NCI-H1417 treated with DMSO at 0.1 percent for 48 hours (cell line): ENCODE results near the gene XCL1.
"Not testable (repeated sequence)": the region's sequence is repeated elsewhere in the genome, so short reads cannot be mapped to it uniquely, and the experiment has no call there.

Experiments
- DNase-seq: peaks from one replicate; lab custom pipeline; 2025; lab: John Stamatoyannopoulos, UW

XCL1 gene

DNA sequence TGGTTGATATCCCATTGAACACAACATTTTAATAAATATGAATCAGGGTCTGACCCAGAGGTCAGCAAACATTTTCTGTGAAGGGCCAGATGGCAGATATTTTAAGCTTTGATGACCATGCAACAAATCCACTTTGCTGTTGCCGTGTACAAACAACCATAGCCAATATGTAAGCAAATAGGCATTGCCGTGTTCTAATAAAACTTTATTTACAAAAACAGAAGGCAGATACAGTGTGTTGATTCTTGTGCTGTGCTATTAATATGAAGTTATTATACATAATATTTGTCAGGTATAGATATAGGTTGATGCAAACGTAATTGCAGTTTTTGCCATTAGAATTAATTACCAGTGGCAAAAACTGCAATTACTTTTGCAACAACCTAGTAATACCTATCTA, 8.8 kb upstream of the XCL1 start:
- DNase-seq, result no peak

DNA sequence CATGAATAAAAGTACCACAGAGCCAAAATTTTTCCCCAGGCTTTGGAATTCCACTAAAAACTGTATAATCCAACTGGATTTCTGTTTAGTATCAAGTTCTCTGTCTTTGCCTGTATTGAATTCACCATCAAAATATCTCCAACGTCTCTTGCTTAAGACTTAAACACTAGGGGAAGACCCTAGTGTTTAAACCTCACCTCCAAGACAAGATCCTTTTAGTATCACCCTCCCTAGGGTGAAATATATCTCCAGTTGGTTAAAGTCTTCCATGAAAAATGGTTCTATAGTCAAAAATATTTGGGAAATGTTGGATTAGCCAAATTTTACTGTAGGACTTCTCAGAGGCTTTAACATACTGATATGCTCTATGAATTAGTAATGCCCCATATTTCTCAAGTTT, 8.1 kb upstream of the XCL1 start:
- DNase-seq, result no peak

DNA sequence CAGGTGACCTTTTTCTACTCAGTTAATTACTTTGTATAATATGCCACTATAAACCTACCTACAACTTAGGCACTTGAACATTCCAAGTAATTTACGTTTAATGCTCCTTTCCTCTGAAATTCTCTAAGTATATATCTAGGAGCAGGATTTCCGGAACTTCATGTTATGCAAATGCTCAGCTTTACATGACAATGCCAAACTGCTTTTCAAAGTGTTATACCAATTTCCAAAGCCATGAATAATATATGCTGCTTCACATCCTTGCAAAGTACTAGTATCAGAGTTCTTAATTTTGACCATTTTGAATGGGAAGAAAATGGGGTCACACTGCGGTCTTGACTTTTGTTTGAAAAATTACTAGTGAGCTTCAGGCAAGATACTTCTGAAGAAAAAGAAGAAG, 5.8 kb upstream of the XCL1 start:
- DNase-seq, result no peak

DNA sequence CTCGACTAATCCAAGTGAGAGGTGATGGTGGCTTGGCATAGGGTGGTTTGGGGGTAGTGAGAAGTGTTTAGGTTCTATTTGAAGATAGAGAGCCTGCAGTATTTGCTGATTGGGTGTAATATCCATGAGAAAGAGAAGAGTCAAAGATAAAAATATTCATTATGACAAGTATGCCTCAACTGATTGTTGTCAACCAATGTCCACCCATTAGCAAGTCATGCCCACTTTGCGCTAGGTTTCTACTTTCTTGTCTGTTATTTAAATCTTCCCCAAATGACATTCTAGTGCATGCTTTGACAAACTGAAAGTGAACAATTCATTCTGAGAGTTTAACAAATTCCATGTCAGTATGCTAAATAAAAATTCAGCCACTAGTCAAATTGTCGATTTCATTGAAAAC, 3.8 kb upstream of the XCL1 start:
- no peak for DNase-seq

DNA sequence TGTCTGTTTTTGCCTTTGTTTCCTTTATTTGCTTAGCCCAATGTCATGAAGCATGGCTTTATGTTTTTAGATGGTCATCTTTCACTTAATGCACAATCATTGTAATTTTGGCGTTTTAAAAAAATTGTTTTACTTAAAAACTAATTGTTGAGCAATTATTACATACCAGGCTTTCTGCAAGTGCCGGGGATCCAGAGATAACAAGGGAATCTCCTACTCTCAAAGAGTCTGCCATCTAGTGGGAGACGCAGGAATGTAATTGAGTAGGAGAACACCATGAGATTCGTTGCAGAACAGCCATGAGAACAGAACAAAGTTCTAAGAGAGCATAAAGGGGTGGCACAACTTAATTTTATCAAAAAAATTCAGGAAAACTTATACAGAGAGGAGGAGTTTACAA, 2.2 kb upstream of the XCL1 start:
- not testable (repeated sequence) for DNase-seq

DNA sequence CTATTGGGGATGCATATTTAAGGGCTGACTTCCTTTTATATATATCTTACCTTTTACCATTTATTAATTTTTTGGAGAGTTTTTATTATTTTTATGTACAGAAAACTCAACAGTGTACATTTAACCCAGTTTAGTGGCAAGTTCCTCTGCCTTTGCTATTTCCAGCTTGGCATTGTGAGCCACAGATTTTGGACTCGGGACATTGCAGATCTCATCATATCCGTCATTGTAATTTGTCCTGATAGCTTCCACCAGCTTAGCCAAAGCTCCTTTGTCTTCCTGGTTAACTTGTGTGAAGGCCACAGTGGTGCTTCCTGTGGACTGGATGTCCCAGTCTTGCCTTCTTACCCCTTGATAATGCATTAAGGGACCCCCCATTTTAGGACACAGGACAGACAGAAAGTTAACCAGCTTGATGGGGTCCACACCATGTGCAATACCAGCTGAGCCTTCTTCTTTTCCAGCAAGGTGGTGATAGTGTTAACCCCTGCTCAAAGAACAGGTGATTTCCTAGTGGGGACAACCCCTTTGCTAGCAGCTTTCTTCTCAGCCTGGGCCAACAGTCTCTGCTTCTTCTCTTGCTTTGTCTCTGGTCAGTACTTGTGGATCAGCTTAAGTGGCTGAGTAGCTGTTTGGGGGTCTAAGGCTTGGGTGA, 2.3 kb downstream of the XCL1 start:
- not testable (repeated sequence) for DNase-seq

DNA sequence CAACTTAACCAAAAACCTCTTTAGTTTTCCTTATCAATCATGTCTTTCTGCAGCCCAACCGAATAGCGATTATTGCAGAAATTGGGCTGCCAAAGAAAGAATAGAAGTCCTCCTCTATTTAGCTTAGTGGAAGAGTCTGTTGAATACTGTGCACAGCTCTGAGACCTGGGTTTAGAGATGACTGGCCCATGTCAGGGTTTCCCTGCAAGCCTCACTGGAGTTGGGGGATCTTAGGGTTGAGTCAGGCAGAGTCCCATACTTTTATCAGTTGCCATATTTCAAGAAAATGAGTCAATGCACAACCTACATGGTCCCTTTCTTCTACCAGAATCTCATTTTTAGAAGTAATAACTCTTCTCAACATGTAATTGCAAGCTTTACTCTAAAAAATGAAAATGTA, 3.9 kb downstream of the XCL1 start:
- DNase-seq, result not testable (repeated sequence)

DNA sequence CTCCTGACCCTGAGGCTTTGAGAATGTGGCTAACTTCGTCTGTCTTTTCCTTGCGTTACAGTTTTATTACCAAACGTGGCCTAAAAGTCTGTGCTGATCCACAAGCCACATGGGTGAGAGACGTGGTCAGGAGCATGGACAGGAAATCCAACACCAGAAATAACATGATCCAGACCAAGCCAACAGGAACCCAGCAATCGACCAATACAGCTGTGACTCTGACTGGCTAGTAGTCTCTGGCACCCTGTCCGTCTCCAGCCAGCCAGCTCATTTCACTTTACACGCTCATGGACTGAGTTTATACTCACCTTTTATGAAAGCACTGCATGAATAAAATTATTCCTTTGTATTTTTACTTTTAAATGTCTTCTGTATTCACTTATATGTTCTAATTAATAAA, 4.6 kb downstream of the XCL1 start:
- DNase-seq, result not testable (repeated sequence)

DNA sequence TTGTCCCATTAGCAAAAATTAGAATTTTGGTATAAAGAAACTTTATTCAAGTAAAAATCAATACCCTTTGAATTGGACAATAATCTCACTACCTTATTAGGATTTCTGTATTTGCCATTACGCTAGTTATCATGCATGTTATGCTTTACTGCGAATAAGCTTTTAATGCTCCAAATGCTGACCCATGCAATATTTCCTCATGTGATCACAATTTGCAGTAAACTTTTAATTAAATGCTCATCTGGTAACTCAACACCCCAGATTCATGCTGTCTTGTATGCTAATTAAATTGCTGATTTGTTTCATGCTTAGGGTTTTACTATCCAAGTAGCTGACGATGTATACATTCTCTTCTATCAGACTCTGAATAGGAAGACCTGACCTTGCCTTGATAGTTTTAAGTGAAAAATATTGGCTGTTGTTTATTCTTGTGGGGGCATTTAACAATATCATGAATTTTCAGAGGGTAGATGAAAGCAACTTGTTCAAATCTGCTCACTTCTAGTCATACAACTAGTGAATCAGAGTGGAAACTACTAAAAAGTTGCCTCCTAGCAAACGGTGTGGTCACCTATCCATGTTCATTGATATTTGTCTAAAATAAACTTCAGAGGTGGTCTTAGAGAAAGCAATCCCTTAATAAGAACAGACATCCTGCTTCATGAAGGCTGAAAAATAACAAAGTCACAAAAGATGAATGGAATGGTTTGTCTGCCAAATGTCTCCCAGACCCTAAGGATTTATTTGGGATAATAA, 5.6 kb downstream of the XCL1 start:
- DNase-seq, result no peak

DNA sequence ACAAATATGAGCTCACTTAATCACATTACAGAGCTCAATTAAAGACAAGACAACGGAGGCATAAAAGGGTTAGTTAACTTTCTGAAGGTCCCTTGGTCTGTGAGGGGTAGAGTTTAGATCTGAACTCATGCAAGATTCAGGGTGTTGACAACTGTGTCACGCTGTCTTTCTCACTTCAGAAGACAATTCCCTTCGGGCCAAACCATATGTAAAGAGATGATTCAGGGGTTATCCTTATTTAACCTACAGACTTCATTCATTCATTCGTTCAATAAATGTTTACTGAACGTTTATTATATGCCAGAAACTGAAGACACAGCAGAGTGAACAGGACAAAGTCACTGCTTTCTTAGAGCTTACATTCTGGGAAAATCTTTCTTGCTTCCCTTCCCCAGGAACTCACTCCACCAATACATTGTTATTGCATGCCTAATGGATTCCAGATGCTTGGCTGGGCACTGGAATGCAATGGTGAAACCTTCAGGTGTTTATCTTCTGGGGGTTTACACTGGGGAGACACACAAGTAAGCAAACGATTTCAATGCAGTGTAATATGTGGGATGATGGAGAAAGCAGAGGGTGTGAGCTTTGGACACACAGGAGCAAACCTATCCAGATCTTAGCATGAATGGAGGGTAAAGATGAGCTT, 6.4 kb downstream of the XCL1 start:
- no peak for DNase-seq

DNA sequence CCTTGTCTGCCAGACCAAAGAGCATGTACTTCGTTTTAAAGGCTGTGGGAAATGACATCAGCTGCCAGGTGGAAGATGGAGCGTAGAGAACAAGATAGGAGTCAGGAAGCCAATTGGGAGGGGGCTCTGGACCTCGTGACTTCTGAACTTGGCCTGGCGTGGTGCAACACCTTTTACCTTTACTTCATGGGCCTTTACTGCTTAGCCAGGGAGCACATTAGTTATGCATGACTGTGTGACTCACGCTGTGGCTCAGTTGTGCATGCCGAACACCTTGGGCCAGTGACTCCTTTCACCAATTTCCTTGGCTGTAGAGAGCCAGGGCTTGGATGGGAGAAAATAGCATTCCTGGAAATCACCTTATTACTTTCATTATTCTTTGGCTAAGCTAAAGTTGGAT, 7.2 kb downstream of the XCL1 start:
- no peak for DNase-seq

DNA sequence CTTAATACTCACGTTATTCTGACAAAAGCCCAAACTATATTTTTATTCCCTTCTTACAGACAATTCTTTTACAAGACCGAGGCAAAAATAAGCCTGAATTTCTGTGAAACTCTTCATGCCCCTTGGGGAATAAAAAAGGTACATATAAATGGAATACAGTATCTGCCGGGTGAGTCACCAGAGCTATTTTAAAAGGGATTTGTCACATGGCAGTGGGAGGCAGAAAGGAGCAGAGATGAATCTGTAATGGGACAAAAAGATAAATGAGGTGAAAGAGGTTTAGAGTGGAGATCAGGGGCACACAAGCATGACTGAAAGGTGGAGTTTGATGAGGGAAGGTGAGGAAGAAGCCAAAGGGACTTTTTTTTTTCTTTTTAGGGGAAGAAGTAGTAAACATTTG, 8.8 kb downstream of the XCL1 start:
- DNase-seq, result no peak

DNA sequence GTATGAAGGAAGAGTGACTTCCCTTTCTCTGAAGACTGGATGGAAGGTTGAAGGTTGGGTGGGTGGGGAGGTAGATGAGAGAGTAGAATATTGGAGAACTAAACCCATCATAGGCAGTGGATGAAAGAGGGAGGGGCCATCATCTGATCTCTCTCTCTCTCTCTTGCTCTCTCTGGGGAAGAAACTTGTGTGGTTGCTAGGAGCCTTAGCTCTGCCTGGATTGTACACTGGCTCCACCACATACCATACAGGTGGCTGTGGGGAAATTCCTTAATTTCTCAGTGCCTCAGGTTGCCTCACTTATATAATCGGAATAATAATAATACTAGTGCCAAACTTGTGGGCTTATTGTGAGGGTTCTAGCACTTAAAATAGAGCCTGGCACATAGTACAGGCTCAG, 9.5 kb downstream of the XCL1 start:
- DNase-seq, result no peak

DNA sequence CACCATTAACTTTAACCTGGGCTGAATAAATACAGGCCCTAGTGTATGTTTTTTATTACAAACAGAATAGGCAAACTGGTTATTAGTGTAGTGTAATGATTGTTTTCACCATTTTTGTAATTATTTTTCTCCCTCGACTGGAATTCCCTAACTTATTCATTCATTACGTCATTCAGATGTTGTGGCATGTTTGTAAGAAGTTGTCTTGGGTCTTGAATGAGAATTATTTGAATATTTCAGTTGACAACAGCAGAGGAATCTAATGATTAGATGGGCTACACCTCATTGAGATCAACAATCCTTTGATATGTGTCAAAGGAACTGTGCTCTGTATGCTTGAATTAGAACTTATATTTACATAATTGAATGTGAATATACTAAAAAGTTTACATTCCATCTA, 12.8 kb downstream of the XCL1 start:
- no peak for DNase-seq

DNA sequence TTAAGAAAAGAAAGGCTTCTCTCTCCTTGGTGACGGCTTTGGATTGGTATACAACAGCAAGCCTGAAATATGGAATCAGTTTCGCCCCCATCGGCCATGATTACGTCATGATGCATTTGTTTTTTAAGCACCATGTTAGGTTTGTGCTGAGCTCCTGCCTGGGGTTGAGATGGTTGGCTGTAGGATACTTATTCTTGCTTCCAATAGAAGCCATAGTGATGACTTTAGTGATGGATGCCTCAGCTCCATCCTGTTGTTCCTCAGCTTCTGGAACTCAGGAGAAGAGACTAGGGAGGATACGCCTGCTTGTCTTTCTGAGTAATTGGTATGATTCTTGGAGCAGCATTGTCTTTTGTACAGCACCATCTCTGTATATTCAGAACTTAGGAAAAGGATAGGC, 14.7 kb downstream of the XCL1 start:
- DNase-seq, result no peak

DNA sequence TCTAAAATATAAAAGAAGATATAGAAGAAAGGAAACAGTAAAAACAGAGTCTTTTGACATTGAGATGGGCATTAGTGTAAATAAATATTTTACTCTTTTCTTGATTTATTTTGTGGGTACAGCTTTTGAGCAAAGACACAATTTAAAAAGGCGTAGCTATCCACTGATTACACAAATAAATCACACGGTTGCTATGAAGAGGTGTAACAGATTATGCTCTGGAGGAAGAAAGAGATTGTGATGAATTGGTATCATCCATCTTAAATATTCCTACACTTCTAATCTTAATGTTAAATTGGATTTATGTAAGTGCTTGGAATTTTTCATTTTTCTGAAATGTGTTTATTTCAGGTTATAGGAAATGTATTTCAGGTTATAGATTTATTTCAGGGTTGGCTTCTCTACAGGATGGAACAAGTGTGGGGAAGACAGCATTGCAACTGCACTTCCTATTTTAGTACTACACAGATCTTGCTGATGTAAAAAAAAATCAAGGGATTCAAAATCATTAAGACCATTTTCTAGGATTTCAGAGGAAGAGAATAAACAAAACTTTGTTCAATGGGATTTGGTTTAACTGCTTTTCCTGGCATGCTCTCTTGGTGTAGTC, 15.3 kb downstream of the XCL1 start:
- no peak for DNase-seq

DNA sequence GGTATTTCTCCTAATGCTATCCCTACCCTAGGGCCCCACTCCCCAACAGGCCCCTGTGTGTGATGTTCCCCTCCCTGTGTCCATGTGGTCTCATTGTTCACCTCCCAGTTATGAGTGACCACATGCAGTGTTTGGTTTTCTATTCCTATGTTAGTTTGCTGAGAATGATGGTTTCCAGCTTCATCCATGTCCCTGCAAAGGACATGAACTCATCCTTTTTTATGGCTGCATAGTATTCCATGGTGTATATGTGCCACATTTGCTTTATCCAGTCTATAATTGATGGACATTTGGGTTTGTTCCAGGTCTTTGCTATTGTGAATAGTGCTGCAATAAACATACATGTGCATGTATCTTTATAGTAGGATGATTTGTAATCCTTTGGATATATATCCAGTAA, 19.0 kb downstream of the XCL1 start:
- DNase-seq, result not testable (repeated sequence)

DNA sequence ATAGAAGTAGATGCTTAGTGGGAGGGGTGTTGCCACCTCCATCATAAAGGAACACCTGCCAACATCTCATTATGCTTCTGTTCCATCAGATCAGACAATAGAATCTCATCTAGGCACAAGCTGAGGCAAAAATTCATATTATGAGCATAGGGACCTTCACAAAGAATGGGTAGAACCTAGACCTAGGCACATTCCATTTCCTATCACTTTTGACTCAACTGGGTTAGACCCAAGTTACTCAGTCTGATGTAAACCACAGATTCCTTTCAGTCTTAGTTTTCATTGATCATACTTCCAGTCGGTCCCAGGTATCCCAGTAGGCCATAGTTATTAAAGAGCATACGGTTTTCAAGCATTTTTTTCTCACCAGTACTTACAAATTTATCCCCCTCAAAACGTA, 21.7 kb downstream of the XCL1 start:
- DNase-seq, result no peak

DNA sequence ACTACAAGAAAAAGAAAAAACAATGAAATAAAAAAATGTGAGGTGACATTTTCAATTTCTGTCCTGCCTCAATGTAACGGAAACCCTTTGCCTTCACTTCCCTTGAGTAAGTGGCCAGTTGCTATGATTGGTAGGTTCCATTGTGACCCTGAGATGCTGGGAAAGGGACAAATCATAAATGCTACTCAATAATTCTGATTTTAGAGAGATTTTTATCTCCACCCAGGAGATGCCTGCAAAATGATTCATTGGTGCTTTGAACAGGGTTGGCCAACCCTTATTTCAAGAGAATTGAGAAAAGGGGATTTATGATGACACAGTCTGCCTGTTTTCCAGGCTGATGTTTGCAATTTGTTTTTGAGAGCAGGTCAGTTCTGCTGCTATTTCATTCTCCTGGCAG, 22.5 kb downstream of the XCL1 start:
- DNase-seq, result no peak

DNA sequence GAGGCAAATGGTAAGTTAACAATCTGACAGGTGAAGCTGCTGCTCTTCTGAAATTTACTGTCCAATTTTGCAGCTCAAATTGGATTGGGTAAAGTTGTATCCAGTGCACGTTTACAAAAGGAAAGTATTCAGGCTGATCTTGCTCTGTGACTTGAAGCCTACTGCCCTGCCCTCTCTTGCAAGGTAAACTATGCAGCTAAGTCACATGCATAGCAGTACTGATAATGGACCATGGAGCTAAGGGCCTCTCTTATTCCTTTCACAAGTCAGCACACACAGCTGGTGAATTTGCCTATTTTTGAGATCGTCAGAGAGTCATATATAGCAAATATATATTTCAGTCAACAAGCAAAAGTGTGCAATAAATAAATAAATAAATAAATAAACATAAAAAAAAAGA, 23.2 kb downstream of the XCL1 start:
- DNase-seq, result no peak

DNA sequence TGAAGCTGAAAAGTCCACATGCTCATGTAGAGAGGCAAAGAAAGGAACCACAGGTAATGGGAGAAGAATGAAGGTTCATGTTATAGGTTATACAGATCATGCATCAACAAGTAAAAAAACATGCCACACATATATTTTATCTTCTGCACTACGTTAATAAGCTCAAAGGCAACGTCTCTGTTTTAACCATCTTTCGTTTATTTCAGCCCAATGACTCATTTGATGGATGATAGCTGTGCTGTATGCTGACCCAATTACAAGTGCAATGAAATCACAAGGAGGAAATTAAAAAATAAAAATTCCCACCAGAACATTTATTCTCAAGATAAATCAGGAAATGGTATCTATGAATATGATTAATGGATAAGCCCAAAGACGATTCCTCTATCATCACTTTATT, 24.6 kb downstream of the XCL1 start:
- no peak for DNase-seq

DNA sequence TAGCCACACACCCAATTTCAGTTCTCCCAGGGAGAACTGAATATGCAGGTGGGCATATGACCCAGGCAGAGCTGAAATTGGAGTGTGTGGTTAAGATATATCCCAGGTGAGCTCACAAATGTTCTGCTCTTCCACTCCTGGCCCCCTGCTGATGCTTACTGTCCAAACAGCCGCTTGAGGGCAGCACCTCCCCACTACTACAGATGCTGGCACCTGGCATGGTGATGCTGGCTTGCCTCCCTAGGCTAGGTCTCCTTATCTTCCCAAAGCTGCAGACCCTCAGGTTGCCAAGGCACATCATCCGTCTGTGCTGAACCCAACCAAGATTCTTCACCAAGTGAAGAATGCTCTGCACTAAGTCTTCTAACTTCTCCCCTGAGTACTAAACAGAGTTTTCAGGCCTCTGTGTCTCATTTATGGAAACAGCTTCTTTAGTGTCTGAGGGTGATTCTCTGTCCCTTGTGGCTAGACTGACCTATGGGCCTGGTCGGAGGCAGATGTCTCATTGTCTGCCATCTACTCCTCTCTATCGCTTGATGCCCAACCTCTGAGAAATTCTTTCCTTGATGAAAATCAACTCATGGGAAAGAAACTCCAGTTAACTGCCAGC, 27.2 kb downstream of the XCL1 start:
- no peak for DNase-seq

DNA sequence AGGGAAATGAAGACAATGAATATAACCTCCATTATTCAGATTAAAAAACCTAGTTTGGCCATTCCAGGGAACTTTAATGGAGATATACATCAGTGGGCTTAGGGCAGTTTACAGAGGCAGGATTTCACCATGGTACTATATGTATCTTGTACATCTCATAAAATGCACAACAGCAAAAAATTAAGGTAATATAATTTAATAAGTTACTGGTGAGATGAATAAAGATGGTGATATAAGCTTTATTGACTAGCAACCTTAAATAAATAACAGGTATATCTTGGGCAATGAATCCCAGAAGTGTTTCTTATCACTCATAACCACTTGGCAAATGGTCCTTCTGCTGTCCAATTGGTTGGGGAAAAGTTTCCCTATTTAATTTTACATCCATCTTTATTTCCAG, 29.0 kb downstream of the XCL1 start:
- no peak for DNase-seq
